Esophagus squamous epithelium (tissue), 4 donors: ENCODE measurements around the gene KRTAP22-1.

Experiments
- POLR2A ChIP-seq, 4 donors: fragments of 450-650 bp; IDR thresholded peaks; one replicate each; pipeline ENCODE4 v1.6.1; 2017; ENCODE audit warnings: antibody characterized with exemption in 4 of 4, mild to moderate bottlenecking in 4 of 4, moderate library complexity in 3 of 4
- TF ChIP-seq, protein P1 (sequence below), 6 experiments: fragments of 450-650 bp in 4 of 6; fragments of 200-600 bp in 2 of 6; sonication (generic) in 2 of 6; IDR thresholded peaks; one replicate each; pipeline ENCODE4 v1.5.1; 2016 to 2019; ENCODE audit warnings: antibody characterized with exemption in 6 of 6, mild to moderate bottlenecking in 4 of 6, moderate library complexity in 4 of 6

DNA sequence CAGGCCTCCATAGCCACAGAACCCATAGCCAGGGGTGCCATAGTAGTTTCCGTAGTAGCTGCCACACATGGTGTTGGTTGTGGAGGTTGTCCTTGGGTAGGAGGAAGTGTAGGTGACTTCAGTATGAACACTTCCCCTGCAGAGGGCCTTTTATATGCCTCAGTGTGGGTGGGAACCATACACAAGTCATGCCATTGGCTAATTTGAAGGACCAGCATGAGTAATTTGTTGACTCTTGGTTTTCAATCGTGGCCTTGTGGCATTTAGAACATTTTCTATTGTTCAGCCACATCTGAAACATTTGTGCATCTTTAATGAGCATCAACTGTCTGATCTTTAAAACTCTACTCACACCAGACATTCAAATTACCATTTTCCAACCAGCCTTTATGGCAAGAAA lies 12.9 kb downstream of the KRTAP22-1 start, which contains the start of gene KRTAP6-1:
- TF ChIP-seq, protein P1, sequence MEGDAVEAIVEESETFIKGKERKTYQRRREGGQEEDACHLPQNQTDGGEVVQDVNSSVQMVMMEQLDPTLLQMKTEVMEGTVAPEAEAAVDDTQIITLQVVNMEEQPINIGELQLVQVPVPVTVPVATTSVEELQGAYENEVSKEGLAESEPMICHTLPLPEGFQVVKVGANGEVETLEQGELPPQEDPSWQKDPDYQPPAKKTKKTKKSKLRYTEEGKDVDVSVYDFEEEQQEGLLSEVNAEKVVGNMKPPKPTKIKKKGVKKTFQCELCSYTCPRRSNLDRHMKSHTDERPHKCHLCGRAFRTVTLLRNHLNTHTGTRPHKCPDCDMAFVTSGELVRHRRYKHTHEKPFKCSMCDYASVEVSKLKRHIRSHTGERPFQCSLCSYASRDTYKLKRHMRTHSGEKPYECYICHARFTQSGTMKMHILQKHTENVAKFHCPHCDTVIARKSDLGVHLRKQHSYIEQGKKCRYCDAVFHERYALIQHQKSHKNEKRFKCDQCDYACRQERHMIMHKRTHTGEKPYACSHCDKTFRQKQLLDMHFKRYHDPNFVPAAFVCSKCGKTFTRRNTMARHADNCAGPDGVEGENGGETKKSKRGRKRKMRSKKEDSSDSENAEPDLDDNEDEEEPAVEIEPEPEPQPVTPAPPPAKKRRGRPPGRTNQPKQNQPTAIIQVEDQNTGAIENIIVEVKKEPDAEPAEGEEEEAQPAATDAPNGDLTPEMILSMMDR (IDR thresholded peaks at IDR 0.05), result no peak
- TF ChIP-seq POLR2A (IDR thresholded peaks at IDR 0.05), result no peak
